Hepatocyte (in vitro differentiated cells): ENCODE results near the gene SLC22A23. TPM values are rescaled to one million over a fixed set of nuclear protein-coding genes. Genes with fewer than 3 reads are reported as not detected.

Experiments
- DNase-seq: peaks from one replicate; pipeline ENCODE4 v3.0.0-alpha.2; 2016; ENCODE audit warnings: low spot score
- H2AFZ ChIP-seq: fragments of 200-600 bp; sonication (generic); 2 replicates; pipeline ENCODE4 v1.6.0; 2016; ENCODE audit warnings: antibody characterized with exemption, mild to moderate bottlenecking
- H3K27ac ChIP-seq: fragments of 200-600 bp; sonication (generic); 2 replicates; pipeline ENCODE4 v1.5.1; 2016; ENCODE audit warnings: mild to moderate bottlenecking
- H3K27me3 ChIP-seq: fragments of 200-600 bp; sonication (generic); 2 replicates; pipeline ENCODE4 v1.6.1; 2016
- H3K36me3 ChIP-seq: fragments of 200-600 bp; sonication (generic); replicated peaks from 2 replicates; pipeline ENCODE4 v1.5.1; 2016; ENCODE audit warnings: low read depth; ENCODE audit not compliant: insufficient read depth
- H3K4me1 ChIP-seq: fragments of 200-600 bp; sonication (generic); 2 replicates; pipeline ENCODE4 v1.5.1; 2016; ENCODE audit warnings: mild to moderate bottlenecking, moderate library complexity; ENCODE audit not compliant: insufficient read depth
- H3K4me2 ChIP-seq: fragments of 200-600 bp; sonication (generic); 2 replicates; pipeline ENCODE4 v1.6.0; 2016
- H3K4me3 ChIP-seq: fragments of 200-600 bp; sonication (generic); 2 replicates; pipeline ENCODE4 v1.5.1; 2016; ENCODE audit warnings: mild to moderate bottlenecking
- H3K79me2 ChIP-seq: fragments of 200-600 bp; sonication (generic); 2 replicates; pipeline ENCODE4 v1.6.0; 2017; ENCODE audit warnings: mild to moderate bottlenecking
- H3K9me2 ChIP-seq: fragments of 200-600 bp; sonication (generic); replicated peaks from 2 replicates; pipeline ENCODE4 v1.6.0; 2017; ENCODE audit warnings: mild to moderate bottlenecking; ENCODE audit not compliant: insufficient read depth
- H3K9me3 ChIP-seq: fragments of 200-600 bp; sonication (generic); 2 replicates; pipeline ENCODE4 v1.5.1; 2016; ENCODE audit warnings: low read depth, mild to moderate bottlenecking
- H4K20me1 ChIP-seq: fragments of 200-600 bp; sonication (generic); 2 replicates; pipeline ENCODE4 v1.6.0; 2016; ENCODE audit warnings: mild to moderate bottlenecking; ENCODE audit not compliant: insufficient read depth, poor library complexity, severe bottlenecking
- CTCF ChIP-seq: fragments of 200-600 bp; sonication (generic); IDR thresholded peaks from 2 replicates; pipeline ENCODE4 v1.5.1; 2016; ENCODE audit warnings: antibody characterized with exemption, mild to moderate bottlenecking; ENCODE audit not compliant: poor library complexity
- EZH2 ChIP-seq: fragments of 200-600 bp; sonication (generic); IDR thresholded peaks from 2 replicates; pipeline ENCODE4 v1.6.1; 2016; ENCODE audit warnings: antibody characterized with exemption, mild to moderate bottlenecking, borderline replicate concordance
- EZH2phosphoT487 ChIP-seq: fragments of 200-600 bp; sonication (generic); IDR thresholded peaks from one replicate; pipeline ENCODE4 v1.6.1; 2018; ENCODE audit warnings: antibody characterized with exemption, mild to moderate bottlenecking, low read depth, moderate library complexity; ENCODE audit not compliant: unreplicated experiment, severe bottlenecking
- WGBS: methylation state at CpG from one replicate; pipeline ENCODE4 v1.1.6; 2016; ENCODE audit warnings: low lambda C conversion rate; ENCODE audit errors: missing lambda C conversion rate; 5-methylcytosine and 5-hydroxymethylcytosine counted together
- polyA plus RNA-seq: library from polyadenylated mRNA; unstranded; fragments of >200 nt; fragmentation: Nextera tagmentation; extraction: Ambion mirVana; gene quantifications from 2 replicates; pipeline ENCODE4 v1.2.1, GENCODE V29; 2016
- total RNA-seq: library from RNA; depleted of rRNA; stranded (reverse); fragments of >200 nt; gene quantifications from 2 replicates; pipeline ENCODE4 v1.2.3, GENCODE V29; 2014

The SLC22A23 gene
- total and polyA plus RNA-seq, 2 experiments from 2014 or later = 14.3 to 14.8 TPM

GRCh38 chr6:3428700-3429099, 28.1 kb downstream of the SLC22A23 start:
- Histone ChIP-seq H3K27me3 (no peaks in the 10 kb centered on the region), H2AFZ (no peak overlapping the region), H4K20me1 (peaks cover 5% of the 10 kb centered on the region), H3K4me1 (no peaks in the 10 kb centered on the region), H3K9me2 (no peaks in the 10 kb centered on the region), H3K36me3 (no peaks in the 10 kb centered on the region), H3K4me2 (no peak overlapping the region), H3K9me3 (no peaks in the 10 kb centered on the region), H3K4me3 (no peak overlapping the region), H3K27ac (no peak overlapping the region), H3K79me2 (peaks cover 28% of the 10 kb centered on the region)
- DNase-seq = no peak
- 93% methylated on average over 3 of the region's 3 CpGs for WGBS
- TF ChIP-seq EZH2 = no peak
- no peak for TF ChIP-seq EZH2phosphoT487
- no peak for TF ChIP-seq CTCF

GRCh38 chr6:3428247-3428646, 28.6 kb downstream of the SLC22A23 start:
- Histone ChIP-seq H3K4me2 (no peak overlapping the region), H3K79me2 (peaks cover 24% of the 10 kb centered on the region), H3K27ac (no peak overlapping the region), H4K20me1 (peaks cover under 1% of the 10 kb centered on the region), H3K27me3 (no peaks in the 10 kb centered on the region), H3K4me3 (no peak overlapping the region), H3K9me3 (no peaks in the 10 kb centered on the region), H3K4me1 (no peaks in the 10 kb centered on the region), H3K36me3 (no peaks in the 10 kb centered on the region), H3K9me2 (no peaks in the 10 kb centered on the region), H2AFZ (no peak overlapping the region)
- WGBS = 96% methylated on average over 4 of the region's 4 CpGs
- DNase-seq = no peak
- TF ChIP-seq EZH2phosphoT487 (no peak), EZH2 (no peak), CTCF (no peak)

- H3K27ac ChIP-seq = no peak overlapping the region
- H3K4me2 ChIP-seq = no peak overlapping the region
- H3K9me2 ChIP-seq = no peaks in the 10 kb centered on the region
- no peak overlapping the region for H3K4me3 ChIP-seq
- no peak for TF ChIP-seq CTCF
- no peak for TF ChIP-seq EZH2phosphoT487
- no peak for TF ChIP-seq EZH2
- H2AFZ ChIP-seq = no peak overlapping the region
- H3K4me1 ChIP-seq = no peaks in the 10 kb centered on the region
- H3K79me2 ChIP-seq = peaks cover 24% of the 10 kb centered on the region
- H3K27me3 ChIP-seq = no peaks in the 10 kb centered on the region
- H4K20me1 ChIP-seq = no peaks in the 10 kb centered on the region
- 77% methylated on average over 10 of the region's 10 CpGs for WGBS
- H3K36me3 ChIP-seq = no peaks in the 10 kb centered on the region
- no peaks in the 10 kb centered on the region for H3K9me3 ChIP-seq
- DNase-seq = no peak
Observed at GRCh38 chr6:3427687-3428085, 29.2 kb downstream of the SLC22A23 start.
